Spleen (tissue), 11 donors: ENCODE measurements around the gene METRNL. TPM values are rescaled to one million over a fixed set of nuclear protein-coding genes. Genes with fewer than 3 reads are reported as not detected.

ENCODE experiments used
- DNase-seq: peaks from one replicate; pipeline ENCODE4 v3.0.0-alpha.2; 2020
- H3K27ac ChIP-seq, 8 donors: fragments of 200-600 bp; sonication (generic) in 7 of 8; 1 replicate in 4 of 8; 2 replicates in 4 of 8; pipeline versions ENCODE4 v1.5.0 to v1.8.0; 2016 to 2021; ENCODE audit warnings: inconsistent platforms in 4 of 8, mild to moderate bottlenecking in 4 of 8, moderate library complexity in 1 of 8
- H3K27me3 ChIP-seq, 7 donors: fragments of 200-600 bp; sonication (generic) in 6 of 7; replicated peaks in 1 of 7; 1 replicate in 4 of 7; 2 replicates in 3 of 7; pipeline versions ENCODE4 v1.5.0 to v1.8.0; 2016 to 2021; ENCODE audit warnings: inconsistent platforms in 3 of 7, mild to moderate bottlenecking in 1 of 7
- H3K36me3 ChIP-seq, 6 donors: fragments of 200-600 bp; sonication (generic) in 5 of 6; 1 replicate in 4 of 6; 2 replicates in 2 of 6; pipeline versions ENCODE4 v1.5.0 to v1.8.0; 2016 to 2021; ENCODE audit warnings: inconsistent platforms in 2 of 6
- H3K4me1 ChIP-seq, 6 donors: fragments of 200-600 bp; sonication (generic) in 5 of 6; 1 replicate in 3 of 6; 2 replicates in 3 of 6; pipeline versions ENCODE4 v1.5.0 to v1.8.0; 2016 to 2021; ENCODE audit warnings: inconsistent platforms in 3 of 6
- H3K4me3 ChIP-seq, 8 donors: fragments of 200-600 bp; sonication (generic) in 7 of 8; 1 replicate in 4 of 8; 2 replicates in 4 of 8; pipeline versions ENCODE4 v1.5.0 to v1.8.0; 2016 to 2021; ENCODE audit warnings: inconsistent platforms in 4 of 8, mild to moderate bottlenecking in 4 of 8, moderate library complexity in 2 of 8
- H3K9me3 ChIP-seq, 8 donors: fragments of 200-600 bp; sonication (generic) in 7 of 8; 1 replicate in 4 of 8; 2 replicates in 4 of 8; pipeline versions ENCODE4 v1.5.0 to v1.8.0; 2016 to 2021; ENCODE audit warnings: inconsistent platforms in 4 of 8
- CTCF ChIP-seq, 11 experiments: fragments of 200-600 bp in 7 of 11; fragments of 450-650 bp in 4 of 11; sonication (generic) in 4 of 11; IDR thresholded peaks in 8 of 11; conservative IDR thresholded peaks in 3 of 11; 1 replicate in 7 of 11; 2 replicates in 4 of 11; pipeline versions ENCODE4 v1.4.0 to v1.8.0; 2016 to 2021; ENCODE audit warnings: antibody characterized with exemption in 11 of 11, inconsistent platforms in 4 of 11, mild to moderate bottlenecking in 1 of 11
- POLR2A ChIP-seq, 3 donors: fragments of 450-650 bp; IDR thresholded peaks; one replicate each; pipeline ENCODE4 v1.5.1; 2017; ENCODE audit warnings: antibody characterized with exemption in 3 of 3, mild to moderate bottlenecking in 1 of 3
- POLR2AphosphoS5 ChIP-seq, 3 donors: sonication (generic); formaldehyde crosslinking; IDR thresholded peaks; one replicate each; pipeline ENCODE4 v1.5.1; 2017; ENCODE audit warnings: antibody characterized with exemption in 3 of 3
- WGBS, 5 donors: extraction: QIAGEN DNeasy Blood & Tissue Kit in 3 of 5; methylation state at CpG; one replicate each; pipeline versions ENCODE4 v1.1.5 to v1.1.7; 2013 to 2018; 5-methylcytosine and 5-hydroxymethylcytosine counted together
- intact Hi-C: fragments of 100-400 bp; cut with DNase I; formaldehyde crosslinking; loops from one replicate; pipeline ENCODE4 v1.15.0; 2023; ENCODE audit warnings: low total_unique reads
- polyA plus RNA-seq, 3 donors: library from polyadenylated mRNA; stranded (reverse); fragments of 200-250 nt; gene quantifications; one replicate each; pipeline ENCODE4 v1.2.1, GENCODE V29; 2013
- total RNA-seq, 7 donors: library from RNA; depleted of rRNA in 3 of 7; stranded (reverse); fragments of >200 nt in 3 of 7; fragmentation: NEBNext Ultra II Directional in 4 of 7; extraction: Animal tissue kit (Norgen Biotek cat#: 25700) in 4 of 7; gene quantifications; one replicate each; pipeline versions ENCODE4 v1.1.0 to v1.2.1, GENCODE V29; 2016 to 2021
- donor health status: healthy with polysubstance abuse.
- donor health status: DM: no; HTN: no; CAD: no; lungs with moderate emphysema.
- donor health status: DM: no; HTN: no; CAD: no.
- donor health status: Bipolar disorder and iron deficiency.
- donor health status: healthy.
- donor health status: DM: no; HTN: no; CAD: no.
- donor health status: DM: yes; HTN: yes; CAD: no.

Gene METRNL
- total and polyA plus RNA-seq, 10 donors, result 14.7 to 51.2 (median 35.0) TPM

- H3K4me3 ChIP-seq, result no peak overlapping the region
- 79 to 90% (median 87%) methylated on average over 18 of the region's 18 CpGs for WGBS, 5 donors
- no peak for TF ChIP-seq POLR2A (IDR thresholded peaks at IDR 0.05)
- TF ChIP-seq POLR2AphosphoS5 (IDR thresholded peaks at IDR 0.05), result no peak
- TF ChIP-seq CTCF (IDR thresholded peaks at IDR 0.05 in 8 of 11, conservative IDR thresholded peaks at IDR 0.05 in 3 of 11), result no peak
Measured at GRCh38 chr17:83086199-83086880, 6.9 kb downstream of the METRNL start.

GRCh38 chr17:83086907-83087787 is 7.7 kb downstream of the METRNL start:
- DNase-seq, result no peak
- 90 to 96% (median 93%) methylated on average over 28 to 39 of the region's 39 CpGs for WGBS, 5 donors
- TF ChIP-seq CTCF (IDR thresholded peaks at IDR 0.05 in 8 of 11, conservative IDR thresholded peaks at IDR 0.05 in 3 of 11) (no peak), POLR2A (IDR thresholded peaks at IDR 0.05) (no peak), POLR2AphosphoS5 (IDR thresholded peaks at IDR 0.05) (no peak)
- peaks cover 10 to 85% (median 47%) of the 10 kb centered on the region in 6 donors for H3K4me1 ChIP-seq
- H3K9me3 ChIP-seq, result no peaks in the 10 kb centered on the region
- no peak overlapping the region for H3K4me3 ChIP-seq
- H3K27ac ChIP-seq, result no peak overlapping the region
- intact Hi-C loops, result no loop called here
- peaks cover 0 to 71% (median 8%) of the 10 kb centered on the region in 6 donors for H3K36me3 ChIP-seq
- H3K27me3 ChIP-seq, result no peaks in the 10 kb centered on the region

More at GRCh38 chr17:83086199-83086880, 6.9 kb downstream of the METRNL start:
- no peak for DNase-seq
- Histone ChIP-seq H3K9me3 (no peaks in the 10 kb centered on the region), H3K4me1 (peaks cover 18 to 93% (median 55%) of the 10 kb centered on the region in 6 donors), H3K27ac (no peak overlapping the region), H3K27me3 (peaks cover 0 to 6% (median 0%) of the 10 kb centered on the region in 7 donors), H3K36me3 (peaks cover 0 to 63% (median 7%) of the 10 kb centered on the region in 6 donors)
- intact Hi-C loops, result no loop called here

- no peaks in the 10 kb centered on the region for H3K27me3 ChIP-seq
- no peak for TF ChIP-seq CTCF (IDR thresholded peaks at IDR 0.05 in 8 of 11, conservative IDR thresholded peaks at IDR 0.05 in 3 of 11)
- TF ChIP-seq POLR2A (IDR thresholded peaks at IDR 0.05), result no peak
- no peak for TF ChIP-seq POLR2AphosphoS5 (IDR thresholded peaks at IDR 0.05)
- H3K4me1 ChIP-seq, result peaks cover 7 to 77% (median 40%) of the 10 kb centered on the region in 6 donors
- H3K27ac ChIP-seq, result no peak overlapping the region
- no peak for DNase-seq
- no peak overlapping the region for H3K4me3 ChIP-seq
- intact Hi-C loops, result no loop called here
- 82 to 95% (median 92%) methylated on average over 15 to 31 of the region's 31 CpGs for WGBS, 5 donors
- no peaks in the 10 kb centered on the region for H3K9me3 ChIP-seq
- peaks cover 0 to 76% (median 8%) of the 10 kb centered on the region in 6 donors for H3K36me3 ChIP-seq
Measured at GRCh38 chr17:83087788-83088360, 8.5 kb downstream of the METRNL start.
